TTC549 (cell line): ENCODE measurements around the gene CASR.
A peak's percentile ranks its signal among the peaks of the same experiment; 100 is the strongest.

Experiments used
- FAIRE-seq: peaks from 2 replicates; lab custom pipeline; 2012; peaks lifted over from hg19 to GRCh38; lab: Jason Lieb, UNC

Gene CASR

GRCh38 chr3:122258757-122259371 is 75.4 kb downstream of the CASR start:
- no peak for FAIRE-seq

DNA sequence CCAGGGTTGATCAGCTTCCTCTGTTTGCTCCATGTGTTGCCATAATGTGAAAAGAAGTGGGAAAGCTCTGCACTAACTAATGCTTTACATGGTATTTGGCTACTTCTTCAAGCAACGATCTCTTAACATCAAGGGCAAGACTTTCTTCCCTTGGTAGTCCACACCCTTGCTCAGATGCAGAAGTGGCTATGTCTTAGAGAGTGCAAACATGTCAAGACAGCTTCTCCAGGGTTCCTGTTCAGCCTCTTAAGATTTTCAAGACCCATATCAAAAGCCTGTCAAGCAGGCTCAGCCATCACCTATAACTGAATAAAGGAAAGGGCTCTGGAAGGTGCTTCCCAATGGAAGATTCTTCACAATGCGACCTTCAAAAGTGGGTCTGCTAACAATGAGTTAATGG is 76.7 kb downstream of the CASR start:
- FAIRE-seq, result no peak

DNA sequence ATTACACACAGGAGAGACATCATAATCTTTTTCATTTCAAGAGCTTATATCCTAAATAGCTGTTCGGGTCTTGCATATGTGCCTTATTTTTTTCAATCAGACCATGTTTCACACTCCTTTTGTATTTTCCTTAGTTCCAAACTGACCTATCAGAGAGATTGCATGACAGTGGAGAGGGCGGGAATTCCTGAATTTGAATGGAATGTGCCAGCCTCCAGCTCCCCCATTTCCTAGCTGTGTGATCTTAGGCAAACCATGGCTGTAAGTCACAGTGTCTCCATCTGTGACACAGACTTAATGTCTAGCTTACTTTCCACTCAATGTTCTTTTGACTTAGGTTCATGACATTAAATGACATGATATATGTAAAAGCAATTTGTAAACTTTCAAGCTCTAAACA is 79.6 kb downstream of the CASR start:
- FAIRE-seq, result no peak

DNA sequence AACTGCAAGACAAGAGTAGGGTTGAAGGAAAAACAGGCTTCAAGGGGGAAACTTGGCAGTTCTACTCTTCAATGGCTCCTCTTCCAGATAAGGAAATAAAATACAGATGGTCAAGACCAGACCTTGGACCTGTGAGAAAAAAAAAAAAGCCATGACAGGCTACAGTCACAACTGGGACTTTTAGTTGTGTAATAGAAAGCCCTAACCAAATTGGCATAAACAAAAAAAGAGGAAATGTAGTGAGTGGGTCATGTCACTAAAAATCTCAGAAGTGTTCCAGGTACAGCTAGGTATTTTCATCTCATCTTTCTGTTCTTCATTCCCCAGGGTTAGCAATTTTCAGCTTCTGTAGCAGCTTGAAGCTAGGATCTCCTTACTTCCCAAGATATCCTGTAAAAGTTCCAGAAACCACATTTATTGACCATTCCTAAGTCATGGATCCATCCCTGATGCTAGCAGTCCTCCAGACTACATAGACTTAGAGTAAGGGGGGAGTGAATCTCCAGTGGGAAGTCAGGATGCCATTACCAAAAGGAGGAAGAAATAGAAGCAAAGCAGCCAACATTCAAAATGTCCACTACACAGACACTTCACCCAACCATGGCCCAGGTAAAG is 80.6 kb downstream of the CASR start:
- FAIRE-seq, result no peak

- no peak for FAIRE-seq
These were observed 82.5 kb downstream of the CASR start for GRCh38 chr3:122265957-122266356.

DNA sequence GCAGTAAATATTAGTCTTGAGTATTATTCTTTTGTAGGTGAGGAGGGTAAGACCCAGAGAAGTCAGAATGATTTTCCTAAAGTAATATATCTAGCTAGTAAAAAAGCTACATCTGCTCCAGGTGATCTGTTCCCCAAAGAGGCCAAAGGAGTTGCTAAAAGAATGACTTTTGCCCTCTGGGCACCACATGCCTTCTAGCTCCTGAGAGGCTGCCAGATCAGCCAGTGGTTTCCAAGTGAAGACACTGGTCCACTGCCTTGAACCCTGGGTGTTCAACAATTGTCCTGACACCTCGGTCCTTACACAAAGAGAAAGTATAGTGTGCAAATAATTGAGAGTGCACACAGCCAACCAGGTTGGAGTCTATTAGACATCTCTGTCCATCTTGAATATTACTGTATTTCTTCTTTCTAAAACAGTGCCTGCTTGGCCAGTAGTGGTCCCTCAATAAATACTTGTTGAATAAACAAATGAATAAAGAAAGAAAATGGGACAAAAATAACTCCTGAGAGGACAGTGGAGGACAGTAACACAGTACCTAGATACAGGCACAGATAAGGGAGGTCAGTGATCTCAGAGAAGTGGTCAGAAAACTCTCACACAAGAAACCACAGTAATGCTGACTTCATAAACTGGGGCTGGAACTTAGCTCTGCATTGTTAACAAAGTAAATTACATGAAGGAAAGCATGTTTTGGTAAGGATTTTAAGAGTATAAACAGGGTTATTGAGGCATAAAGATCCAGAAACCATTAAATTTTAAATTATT is 85.0 kb downstream of the CASR start:
- no peak for FAIRE-seq

- FAIRE-seq, result no peak
These were observed 85.6 kb downstream of the CASR start for GRCh38 chr3:122269045-122269444.

DNA sequence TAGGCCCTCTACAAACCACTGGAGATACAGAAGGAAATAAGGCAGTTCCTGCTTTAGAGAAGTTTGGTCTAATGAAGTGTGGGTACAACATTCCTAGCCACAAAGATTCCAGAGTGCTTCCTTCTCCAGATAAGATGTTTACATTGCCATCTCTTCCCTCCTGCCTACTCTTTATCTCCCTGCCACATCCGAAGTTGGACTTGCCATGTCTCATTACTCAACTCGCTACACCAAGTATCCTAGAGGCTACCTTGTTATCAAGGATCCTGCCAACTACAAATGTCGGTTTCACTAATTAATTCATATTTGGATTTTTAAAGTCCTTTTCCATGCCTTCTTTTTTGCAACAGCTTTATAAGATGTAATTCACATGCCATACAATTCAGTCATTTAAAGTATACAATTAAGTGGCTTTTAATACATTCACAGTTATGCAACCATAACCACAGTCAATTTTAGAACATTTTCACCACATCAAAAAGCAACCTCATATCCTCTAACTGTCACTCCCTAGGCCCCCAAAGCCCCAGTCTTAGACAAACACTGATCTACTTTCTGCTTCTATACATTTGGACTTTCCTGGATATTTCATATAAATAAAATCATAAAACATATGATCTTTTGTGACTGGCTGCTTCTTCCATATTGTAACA is 87.9 kb downstream of the CASR start:
- no peak for FAIRE-seq

GRCh38 chr3:122272879-122273278 is 89.4 kb downstream of the CASR start:
- FAIRE-seq, result no peak

DNA sequence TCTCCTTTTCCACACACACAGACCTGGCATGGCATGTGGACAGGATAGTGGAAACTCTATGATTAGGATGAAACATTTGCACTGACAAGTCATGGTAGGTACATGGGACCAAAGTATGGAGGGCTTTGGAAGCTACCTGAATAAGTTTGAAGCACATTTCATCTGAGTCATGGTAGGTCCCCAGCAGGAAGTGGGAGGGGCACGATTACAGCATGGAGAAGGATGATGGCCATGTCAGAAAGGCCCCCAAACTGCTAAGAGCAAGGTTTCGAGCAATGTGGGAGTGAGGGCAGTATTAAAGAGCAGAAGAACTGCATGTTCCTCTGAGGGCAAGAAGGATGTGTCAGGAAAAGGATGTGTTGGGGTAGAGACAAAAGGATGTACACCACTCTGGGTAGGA is 90.0 kb downstream of the CASR start:
- no peak for FAIRE-seq

GRCh38 chr3:122281891-122282290 is 98.4 kb downstream of the CASR start:
- no peak for FAIRE-seq

- no peak for FAIRE-seq
These were observed 100.5 kb downstream of the CASR start for GRCh38 chr3:122283796-122284445.

GRCh38 chr3:122284486-122284885 is 101.0 kb downstream of the CASR start:
- FAIRE-seq, result no peak

DNA sequence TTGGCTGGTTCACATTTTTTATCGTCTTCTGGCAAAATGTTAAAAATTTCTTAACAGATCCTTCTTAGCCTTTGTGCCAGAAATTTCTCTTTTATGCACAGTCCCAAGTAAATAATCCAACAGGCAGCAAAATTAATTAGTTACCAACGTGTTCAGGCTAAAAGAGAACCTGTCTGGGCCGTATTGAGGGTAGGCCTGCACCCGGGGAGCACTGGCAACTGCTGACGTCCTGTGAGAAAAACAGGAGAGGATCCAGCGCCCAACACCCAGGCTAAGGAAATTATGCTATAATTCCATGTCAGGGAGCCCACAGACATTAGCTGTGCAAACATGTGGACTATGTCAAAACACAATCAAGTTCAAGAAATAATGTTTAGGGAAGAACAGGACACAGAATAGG is 110.9 kb downstream of the CASR start:
- no peak for FAIRE-seq

DNA sequence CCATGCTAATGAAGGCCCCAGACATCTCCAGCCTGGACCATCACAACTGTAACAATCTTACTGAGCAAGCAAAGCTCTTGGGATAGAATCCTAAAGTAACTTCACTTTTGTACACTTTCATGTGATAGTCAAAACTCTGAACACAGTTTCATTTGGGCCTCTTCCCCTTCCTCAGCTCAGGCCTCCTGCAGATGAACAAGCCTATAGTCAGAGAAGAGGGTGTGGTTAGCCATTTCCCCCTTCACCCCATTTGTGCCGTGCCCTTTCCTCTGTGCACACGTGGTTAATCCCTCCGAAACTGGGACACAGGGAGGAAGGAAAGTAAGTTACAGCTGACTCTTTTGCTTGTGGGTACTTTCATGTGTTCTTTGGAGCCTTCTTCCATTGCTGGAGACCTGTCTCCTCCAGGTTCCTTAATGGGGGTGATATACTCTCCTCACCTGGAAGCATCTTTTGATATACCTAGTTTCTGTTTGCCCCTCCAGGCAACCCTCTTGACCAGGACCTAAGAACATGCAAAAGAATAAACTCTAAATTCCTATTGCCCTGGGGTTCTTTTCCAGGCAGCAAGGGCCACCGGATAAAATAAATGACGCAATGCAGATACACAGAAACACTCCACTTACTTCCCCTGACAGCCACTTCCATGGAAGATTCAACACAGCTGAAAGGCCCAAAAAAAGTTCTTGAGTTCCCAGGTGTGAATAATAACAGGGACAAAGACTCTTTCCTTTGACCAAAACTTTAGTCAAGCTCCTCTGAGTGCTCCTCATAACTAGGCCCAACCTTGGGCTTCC is 112.0 kb downstream of the CASR start:
- no peak for FAIRE-seq

GRCh38 chr3:122298239-122298638 is 114.8 kb downstream of the CASR start:
- no peak for FAIRE-seq

GRCh38 chr3:122299215-122299614 is 115.7 kb downstream of the CASR start:
- FAIRE-seq, result no peak

DNA sequence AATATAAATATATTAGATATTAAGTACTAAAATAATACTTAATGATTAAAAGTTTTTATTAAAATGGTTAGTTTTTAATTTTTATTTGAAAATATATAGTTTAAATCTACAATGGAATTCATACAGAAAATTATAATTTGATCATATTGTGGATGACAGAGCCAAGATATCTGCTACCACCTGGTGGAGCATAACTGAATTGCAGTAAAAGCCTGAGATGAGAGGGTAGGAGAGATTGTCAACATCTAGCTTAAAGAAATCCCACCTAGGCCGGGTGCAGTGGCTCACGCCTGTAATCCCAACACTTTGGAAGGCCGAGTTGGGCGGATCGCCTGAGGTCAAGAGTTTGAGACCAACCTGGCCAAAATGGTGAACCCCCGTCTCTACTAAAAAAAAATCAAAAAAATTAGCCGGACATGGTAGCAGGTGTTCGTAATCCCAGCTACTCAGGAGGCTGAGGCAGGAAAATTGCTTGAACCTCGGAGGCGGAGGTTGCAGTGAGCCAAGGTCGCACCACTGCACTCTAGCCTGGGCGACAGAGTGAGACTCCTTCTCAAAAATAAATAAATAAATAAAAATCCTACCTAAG is 116.5 kb downstream of the CASR start:
- peak; percentile 96 for FAIRE-seq

DNA sequence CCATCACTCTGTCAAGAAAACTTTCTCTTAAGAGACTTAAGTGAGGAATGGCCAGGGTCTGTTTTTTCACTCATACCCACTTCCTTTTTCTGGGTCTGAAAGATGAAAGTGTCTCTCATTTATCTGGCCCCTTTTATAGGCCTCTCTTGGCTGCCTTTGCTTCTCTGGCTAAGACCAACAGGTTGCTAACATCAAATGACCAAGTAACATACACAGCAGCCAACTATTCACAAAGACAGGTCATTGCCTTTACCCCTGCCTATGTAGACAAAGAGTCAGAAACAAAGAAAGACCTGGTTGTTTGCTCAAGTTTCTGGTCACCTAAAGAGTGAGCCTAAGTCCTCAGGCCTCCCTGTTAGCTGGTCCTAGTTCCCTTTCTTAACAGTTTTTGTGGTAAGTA is 117.6 kb downstream of the CASR start:
- no peak for FAIRE-seq

DNA sequence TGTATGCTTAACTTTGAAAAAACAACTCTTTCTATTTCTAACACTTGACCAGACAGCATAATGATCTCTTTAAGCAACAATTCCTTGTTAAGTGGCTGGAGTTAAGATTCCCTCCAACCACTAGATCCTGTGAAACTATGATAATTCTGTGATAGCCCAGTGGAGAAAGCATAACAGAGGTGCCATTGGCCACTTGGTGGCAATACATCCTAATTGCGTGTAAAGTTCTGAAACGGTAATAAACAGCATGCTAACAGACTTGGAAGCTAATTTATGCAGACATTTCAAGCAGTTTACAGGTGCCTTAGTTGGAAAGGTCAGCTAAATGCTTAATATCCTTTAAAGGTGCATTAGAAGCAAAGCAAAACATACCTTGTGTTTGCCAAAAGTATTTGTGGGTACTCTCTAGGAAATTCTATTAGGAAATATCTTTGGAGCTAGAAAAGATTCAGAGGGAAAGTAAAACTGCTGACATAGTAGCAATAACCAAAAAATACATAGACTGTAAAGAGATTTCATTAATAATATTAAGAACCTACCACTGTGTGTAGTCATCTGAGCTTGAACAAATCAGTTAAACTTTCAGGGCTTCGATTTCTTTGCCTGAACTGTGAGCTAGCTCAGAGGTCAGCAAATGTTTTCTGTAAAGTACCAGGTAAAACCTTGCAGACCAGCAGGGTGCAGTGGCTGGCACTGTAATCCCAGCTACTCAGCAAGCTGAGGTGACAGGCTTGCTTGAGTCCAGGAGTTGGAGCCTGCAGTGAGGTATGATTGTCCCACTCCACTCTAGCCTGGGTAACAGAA is 122.6 kb downstream of the CASR start:
- FAIRE-seq, result no peak

GRCh38 chr3:122306622-122306953 is 123.1 kb downstream of the CASR start:
- no peak for FAIRE-seq
